SU-DHL-6 (cell line): Measurements from ENCODE around the gene ZDHHC1.

Experiments
- H2AFZ ChIP-seq: fragments of 200-600 bp; sonication (generic); 2 replicates; pipeline ENCODE4 v1.6.1; 2014; ENCODE audit warnings: low read depth, mild to moderate bottlenecking, moderate library complexity, mixed read lengths, antibody characterized with exemption, low read length; ENCODE audit not compliant: severe bottlenecking
- H3F3A ChIP-seq: fragments of 200-600 bp; shearing (Covaris generic); 2 replicates; pipeline ENCODE4 v1.6.0; 2016; ENCODE audit warnings: antibody characterized with exemption, mild to moderate bottlenecking; ENCODE audit not compliant: insufficient read depth
- H3K27ac ChIP-seq: fragments of 200-600 bp; sonication (generic); 2 replicates; pipeline ENCODE4 v1.5.1; 2016; ENCODE audit warnings: low read depth, mild to moderate bottlenecking, low read length, moderate library complexity, mixed read lengths
- H3K27me3 ChIP-seq: fragments of 200-600 bp; sonication (generic), shearing (Covaris generic); 2 replicates; pipeline ENCODE4 v1.6.0; 2014; ENCODE audit warnings: mild to moderate bottlenecking, low read length
- H3K36me3 ChIP-seq: fragments of 200-600 bp; sonication (generic); 2 replicates; pipeline ENCODE4 v1.6.1; 2014; ENCODE audit warnings: mild to moderate bottlenecking, low read length, mixed read lengths
- H3K4me2 ChIP-seq: fragments of 300-600, 200-600 bp; shearing (Covaris generic), sonication (generic); 2 replicates; pipeline ENCODE4 v1.6.0; 2014; ENCODE audit warnings: low read length, low read depth, mild to moderate bottlenecking; ENCODE audit not compliant: poor library complexity, severe bottlenecking
- H3K4me3 ChIP-seq: fragments of 200-600 bp; sonication (generic); 2 replicates; pipeline ENCODE4 v1.5.1; 2014; ENCODE audit warnings: antibody characterized with exemption, low read length, mild to moderate bottlenecking, mixed read lengths; ENCODE audit not compliant: insufficient read depth, poor library complexity, severe bottlenecking
- H3K79me2 ChIP-seq: fragments of 200-600 bp; sonication (generic); 2 replicates; pipeline ENCODE4 v1.6.1; 2014; ENCODE audit warnings: mild to moderate bottlenecking, low read length, moderate library complexity; ENCODE audit not compliant: insufficient read depth
- H3K9ac ChIP-seq: fragments of 200-600 bp; sonication (generic); 2 replicates; pipeline ENCODE4 v1.7.0; 2014; ENCODE audit warnings: mild to moderate bottlenecking, low read length
- H3K9me2 ChIP-seq: fragments of 200-600 bp; sonication (generic); replicated peaks from 2 replicates; pipeline ENCODE4 v1.6.1; 2014; ENCODE audit warnings: low read length; ENCODE audit not compliant: insufficient read depth
- H3K9me3 ChIP-seq: fragments of 200-600 bp; sonication (generic); 2 replicates; pipeline ENCODE4 v1.6.1; 2014; ENCODE audit warnings: low read length, mixed read lengths; ENCODE audit not compliant: insufficient read depth
- H4K20me1 ChIP-seq: fragments of 200-600 bp; sonication (generic); 2 replicates; pipeline ENCODE4 v1.6.1; 2014; ENCODE audit warnings: low read depth, mild to moderate bottlenecking, antibody characterized with exemption, low read length, moderate library complexity, mixed read lengths
- EZH2phosphoT487 ChIP-seq: fragments of 200-600 bp; sonication (generic), shearing (Covaris generic); conservative IDR thresholded peaks from 2 replicates; pipeline ENCODE4 v1.6.1; 2018; ENCODE audit warnings: mild to moderate bottlenecking, antibody characterized with exemption, low read length, moderate library complexity, mixed read lengths
- TF ChIP-seq, protein P1 (sequence below): fragments of 200-600 bp; sonication (generic); IDR thresholded peaks from one replicate; pipeline ENCODE4 v1.5.1; 2017; ENCODE audit warnings: antibody characterized with exemption, mild to moderate bottlenecking, low read length, moderate library complexity; ENCODE audit not compliant: insufficient read depth, poor library complexity, severe bottlenecking

The ZDHHC1 gene

DNA sequence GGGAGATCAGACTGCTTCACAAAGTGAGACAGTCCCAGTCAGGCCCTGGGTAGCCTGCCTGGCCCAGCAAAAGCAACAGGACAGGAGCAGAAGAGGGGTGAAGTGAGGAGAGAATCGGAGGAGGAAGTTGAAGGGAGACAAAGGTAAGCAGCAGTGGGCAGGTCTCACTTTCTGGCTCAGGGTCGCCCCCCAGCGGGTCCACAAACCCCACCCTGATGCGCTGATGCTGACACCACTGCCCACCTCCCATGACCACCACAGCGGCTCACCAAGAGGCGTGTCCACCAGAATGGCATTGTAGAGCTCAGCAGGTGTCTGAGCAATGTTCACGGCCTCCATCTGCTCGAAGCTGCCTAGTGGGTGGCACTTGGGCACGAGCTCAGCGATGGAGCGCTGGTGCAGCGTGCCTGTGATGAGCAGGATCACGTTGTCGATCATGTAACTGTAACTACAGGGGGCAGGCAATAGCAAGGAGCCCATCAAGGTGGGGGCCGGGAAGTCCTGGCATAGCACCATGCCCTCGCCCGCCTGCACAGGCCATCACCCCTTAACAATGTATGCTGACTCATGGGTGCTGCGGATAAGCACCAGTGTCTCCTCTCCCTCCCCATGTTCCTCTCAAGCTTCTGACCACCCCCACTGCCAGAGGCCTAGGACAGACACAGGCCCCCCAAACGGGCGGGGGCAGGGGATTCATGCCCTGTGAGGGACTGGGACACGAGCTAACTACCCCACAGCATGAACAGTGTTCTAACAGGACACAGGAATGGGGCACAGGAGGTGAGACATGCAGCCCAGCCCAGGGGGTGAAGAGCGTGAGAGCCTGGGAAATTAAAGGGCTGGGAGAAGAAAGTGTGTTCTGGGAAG lies 28.2 kb upstream of the ZDHHC1 start:
- Histone ChIP-seq H3K9me3 (no peaks in the 10 kb centered on the region), H3K4me3 (no peak overlapping the region), H2AFZ (no peak overlapping the region), H4K20me1 (no peaks in the 10 kb centered on the region), H3K4me2 (no peak overlapping the region), H3K9ac (no peak overlapping the region), H3K9me2 (no peaks in the 10 kb centered on the region), H3K27me3 (no peaks in the 10 kb centered on the region), H3K36me3 (no peaks in the 10 kb centered on the region), H3F3A (no peaks in the 10 kb centered on the region), H3K79me2 (no peaks in the 10 kb centered on the region; the same call in 1 of the 2 replicates), H3K27ac (no peak overlapping the region)
- no peak for TF ChIP-seq EZH2phosphoT487
- TF ChIP-seq, protein P1, sequence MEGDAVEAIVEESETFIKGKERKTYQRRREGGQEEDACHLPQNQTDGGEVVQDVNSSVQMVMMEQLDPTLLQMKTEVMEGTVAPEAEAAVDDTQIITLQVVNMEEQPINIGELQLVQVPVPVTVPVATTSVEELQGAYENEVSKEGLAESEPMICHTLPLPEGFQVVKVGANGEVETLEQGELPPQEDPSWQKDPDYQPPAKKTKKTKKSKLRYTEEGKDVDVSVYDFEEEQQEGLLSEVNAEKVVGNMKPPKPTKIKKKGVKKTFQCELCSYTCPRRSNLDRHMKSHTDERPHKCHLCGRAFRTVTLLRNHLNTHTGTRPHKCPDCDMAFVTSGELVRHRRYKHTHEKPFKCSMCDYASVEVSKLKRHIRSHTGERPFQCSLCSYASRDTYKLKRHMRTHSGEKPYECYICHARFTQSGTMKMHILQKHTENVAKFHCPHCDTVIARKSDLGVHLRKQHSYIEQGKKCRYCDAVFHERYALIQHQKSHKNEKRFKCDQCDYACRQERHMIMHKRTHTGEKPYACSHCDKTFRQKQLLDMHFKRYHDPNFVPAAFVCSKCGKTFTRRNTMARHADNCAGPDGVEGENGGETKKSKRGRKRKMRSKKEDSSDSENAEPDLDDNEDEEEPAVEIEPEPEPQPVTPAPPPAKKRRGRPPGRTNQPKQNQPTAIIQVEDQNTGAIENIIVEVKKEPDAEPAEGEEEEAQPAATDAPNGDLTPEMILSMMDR: no peak

DNA sequence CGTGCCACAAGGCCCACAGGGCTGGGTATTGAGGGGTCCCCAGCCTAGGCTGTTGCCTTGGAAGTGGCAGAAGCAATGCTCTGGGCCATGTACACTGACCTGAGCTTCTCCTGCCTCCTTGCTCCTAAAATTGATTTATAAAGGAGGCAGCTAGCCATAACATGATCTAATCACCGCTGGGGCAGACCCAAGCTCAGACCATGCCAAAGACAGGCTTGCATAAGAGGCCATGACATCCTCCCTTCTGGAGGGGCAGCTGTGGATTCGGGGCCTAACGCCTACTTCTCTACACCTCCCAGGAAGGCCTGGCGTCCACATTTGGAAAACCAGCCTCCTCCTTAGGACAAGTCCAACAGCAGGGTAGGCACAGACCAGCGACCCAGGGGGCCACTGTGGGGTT lies 27.0 kb upstream of the ZDHHC1 start:
- H3K27me3 ChIP-seq: no peaks in the 10 kb centered on the region
- H3K9me3 ChIP-seq: no peaks in the 10 kb centered on the region
- H3K4me2 ChIP-seq: no peak overlapping the region
- H3K4me3 ChIP-seq: no peak overlapping the region
- no peaks in the 10 kb centered on the region; the same call in 1 of the 2 replicates for H3K79me2 ChIP-seq
- H3K36me3 ChIP-seq: no peaks in the 10 kb centered on the region
- no peaks in the 10 kb centered on the region for H3F3A ChIP-seq
- no peak overlapping the region for H3K27ac ChIP-seq
- H4K20me1 ChIP-seq: no peaks in the 10 kb centered on the region
- H3K9ac ChIP-seq: no peak overlapping the region
- H3K9me2 ChIP-seq: no peaks in the 10 kb centered on the region
- TF ChIP-seq EZH2phosphoT487: no peak
- H2AFZ ChIP-seq: no peak overlapping the region

DNA sequence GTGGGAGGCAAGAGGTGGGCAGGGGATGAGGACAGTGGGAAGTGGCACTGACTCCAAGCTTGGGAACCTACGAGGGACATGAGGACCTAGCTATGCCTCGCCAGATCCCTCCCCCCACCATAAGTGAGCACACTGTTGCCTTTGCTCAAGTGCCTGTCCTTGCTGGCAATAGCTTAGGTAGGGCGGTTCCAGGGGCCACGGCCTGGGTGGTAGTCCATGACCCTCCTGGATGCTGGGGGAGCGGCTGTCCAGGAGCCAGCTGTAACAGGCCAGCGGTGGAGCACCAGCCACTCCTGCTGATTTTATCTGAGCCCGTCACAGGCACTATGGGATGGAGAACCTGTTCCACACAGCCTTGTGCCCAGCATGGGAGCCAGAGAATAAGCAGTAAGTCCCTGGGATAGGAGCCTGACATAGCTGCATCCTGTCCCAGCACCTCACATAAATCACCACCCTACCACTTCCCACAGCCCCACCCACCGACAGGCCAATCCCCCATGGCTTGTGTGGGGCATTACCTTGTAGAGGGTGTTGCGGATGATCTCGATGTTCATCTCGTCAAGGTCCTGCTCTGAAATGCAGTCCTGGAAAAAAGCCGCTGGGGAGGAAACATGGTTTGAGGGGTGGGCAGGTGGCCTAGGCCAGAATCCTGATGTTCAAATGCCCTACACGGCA lies 26.4 kb upstream of the ZDHHC1 start:
- no peak overlapping the region for H3K27ac ChIP-seq
- no peaks in the 10 kb centered on the region; the same call in 1 of the 2 replicates for H3K79me2 ChIP-seq
- H3K27me3 ChIP-seq: no peaks in the 10 kb centered on the region
- no peaks in the 10 kb centered on the region for H3K9me2 ChIP-seq
- no peak overlapping the region for H2AFZ ChIP-seq
- H3K36me3 ChIP-seq: no peaks in the 10 kb centered on the region
- H3F3A ChIP-seq: no peaks in the 10 kb centered on the region
- no peak overlapping the region for H3K4me3 ChIP-seq
- no peaks in the 10 kb centered on the region for H4K20me1 ChIP-seq
- H3K9ac ChIP-seq: no peak overlapping the region
- no peak for TF ChIP-seq EZH2phosphoT487
- TF ChIP-seq, protein P1: no peak
- H3K4me2 ChIP-seq: no peak overlapping the region
- no peaks in the 10 kb centered on the region for H3K9me3 ChIP-seq

DNA sequence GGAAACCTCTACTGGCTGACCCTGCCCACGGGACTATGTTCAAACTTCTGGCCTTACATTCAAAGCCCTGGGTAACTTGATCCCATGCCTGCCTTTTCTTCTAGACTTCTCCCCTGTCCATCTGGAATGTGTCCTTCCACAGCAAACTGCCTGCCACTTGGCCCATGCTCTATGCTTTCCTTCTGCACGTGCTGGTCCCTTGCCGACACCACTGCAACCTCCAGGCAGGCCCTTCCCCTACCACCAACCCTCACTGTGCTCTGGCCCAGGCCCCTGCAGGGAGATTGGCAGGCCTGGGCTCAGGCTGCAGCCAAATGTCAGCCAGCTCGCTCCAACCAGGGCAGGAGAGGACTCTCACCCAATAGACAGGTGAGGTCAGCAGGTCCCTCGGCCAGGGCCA lies 25.6 kb upstream of the ZDHHC1 start:
- no peaks in the 10 kb centered on the region for H3K9me3 ChIP-seq
- no peaks in the 10 kb centered on the region; the same call in 1 of the 2 replicates for H3K79me2 ChIP-seq
- no peak overlapping the region for H3K4me2 ChIP-seq
- no peak for TF ChIP-seq EZH2phosphoT487
- TF ChIP-seq, protein P1: no peak
- H3K27ac ChIP-seq: no peak overlapping the region
- no peaks in the 10 kb centered on the region for H3K27me3 ChIP-seq
- H2AFZ ChIP-seq: no peak overlapping the region
- H3F3A ChIP-seq: no peaks in the 10 kb centered on the region
- H3K9ac ChIP-seq: no peak overlapping the region
- no peaks in the 10 kb centered on the region for H3K9me2 ChIP-seq
- H4K20me1 ChIP-seq: no peaks in the 10 kb centered on the region
- no peaks in the 10 kb centered on the region for H3K36me3 ChIP-seq
- H3K4me3 ChIP-seq: no peak overlapping the region
